Progenitor cell of endocrine pancreas (in vitro differentiated cells): ENCODE measurements around the gene FIBCD1. TPM values are rescaled to one million over a fixed set of nuclear protein-coding genes. Genes with fewer than 3 reads are reported as not detected.

Experiments
- DNase-seq: peaks from one replicate; pipeline ENCODE4 v3.0.0; 2021; ENCODE audit warnings: low spot score; ENCODE audit not compliant: unreplicated experiment
- H3K27ac Mint-ChIP-seq: 2 replicates; pipeline ENCODE4 v1.8.0; 2021; ENCODE audit warnings: mild to moderate bottlenecking, moderate library complexity, mixed read lengths
- H3K27me3 Mint-ChIP-seq: 2 replicates; pipeline ENCODE4 v1.8.0; 2021; ENCODE audit warnings: mixed read lengths
- H3K36me3 Mint-ChIP-seq: 2 replicates; pipeline ENCODE4 v1.8.0; 2022; ENCODE audit warnings: mixed read lengths; ENCODE audit not compliant: insufficient read depth
- H3K4me1 Mint-ChIP-seq: 2 replicates; pipeline ENCODE4 v1.8.0; 2021; ENCODE audit warnings: low read depth, mixed read lengths
- H3K4me3 Mint-ChIP-seq: 2 replicates; pipeline ENCODE4 v1.8.0; 2021; ENCODE audit warnings: low read depth, mild to moderate bottlenecking, moderate library complexity, mixed read lengths
- H3K9me3 Mint-ChIP-seq: 2 replicates; pipeline ENCODE4 v1.8.0; 2021; ENCODE audit warnings: low read depth, mixed read lengths
- CTCF ChIP-seq: fragments of 200-600 bp; sonication (generic); IDR thresholded peaks from one replicate; pipeline ENCODE4 v1.5.0; 2021; ENCODE audit warnings: antibody characterized with exemption, mild to moderate bottlenecking; ENCODE audit not compliant: unreplicated experiment
- total RNA-seq: library from RNA; stranded (reverse); gene quantifications from 2 replicates; pipeline ENCODE4 v1.2.1, GENCODE V29; 2021

FIBCD1 gene
- total RNA-seq, 1 donor from 2014 or later: not detected

GRCh38 chr9:130982636-130983358 is 43.8 kb upstream of the FIBCD1 start:
- H3K27ac Mint-ChIP-seq: no peak overlapping the region
- no peak overlapping the region for H3K4me3 Mint-ChIP-seq
- peaks cover 22% of the 10 kb centered on the region for H3K27me3 Mint-ChIP-seq
- no peak for TF ChIP-seq CTCF
- no peak for DNase-seq
- H3K36me3 Mint-ChIP-seq: no peaks in the 10 kb centered on the region
- H3K9me3 Mint-ChIP-seq: no peaks in the 10 kb centered on the region
- peaks cover 6% of the 10 kb centered on the region for H3K4me1 Mint-ChIP-seq

- H3K27me3 Mint-ChIP-seq: peaks cover 22% of the 10 kb centered on the region
- no peaks in the 10 kb centered on the region for H3K36me3 Mint-ChIP-seq
- TF ChIP-seq CTCF: no peak
- H3K9me3 Mint-ChIP-seq: no peaks in the 10 kb centered on the region
- no peak for DNase-seq
- H3K4me1 Mint-ChIP-seq: peaks cover 5% of the 10 kb centered on the region
- H3K4me3 Mint-ChIP-seq: no peak overlapping the region
- no peak overlapping the region for H3K27ac Mint-ChIP-seq
These were observed 42.7 kb upstream of the FIBCD1 start for GRCh38 chr9:130981756-130982137.

- no peak overlapping the region for H3K27ac Mint-ChIP-seq
These were observed 42.1 kb upstream of the FIBCD1 start for GRCh38 chr9:130981002-130981755.

GRCh38 chr9:130980526-130980925 is 41.5 kb upstream of the FIBCD1 start:
- Mint-ChIP-seq H3K36me3 (no peaks in the 10 kb centered on the region), H3K9me3 (no peaks in the 10 kb centered on the region), H3K4me3 (no peak overlapping the region), H3K4me1 (peaks cover 4% of the 10 kb centered on the region), H3K27me3 (peaks cover 22% of the 10 kb centered on the region), H3K27ac (no peak overlapping the region)
- DNase-seq: no peak
- TF ChIP-seq CTCF: no peak

More at GRCh38 chr9:130981002-130981755, 42.1 kb upstream of the FIBCD1 start:
- DNase-seq: no peak
- TF ChIP-seq CTCF: no peak
- H3K9me3 Mint-ChIP-seq: no peaks in the 10 kb centered on the region
- H3K36me3 Mint-ChIP-seq: no peaks in the 10 kb centered on the region
- peaks cover 4% of the 10 kb centered on the region for H3K4me1 Mint-ChIP-seq
- no peak overlapping the region for H3K4me3 Mint-ChIP-seq
- peaks cover 22% of the 10 kb centered on the region for H3K27me3 Mint-ChIP-seq

GRCh38 chr9:130979591-130980385 is 40.7 kb upstream of the FIBCD1 start:
- Mint-ChIP-seq H3K27me3 (peaks cover 22% of the 10 kb centered on the region), H3K4me3 (no peak overlapping the region), H3K4me1 (peaks cover 4% of the 10 kb centered on the region), H3K27ac (no peak overlapping the region), H3K36me3 (no peaks in the 10 kb centered on the region), H3K9me3 (no peaks in the 10 kb centered on the region)
- TF ChIP-seq CTCF: no peak
- no peak for DNase-seq
